Astrocyte of the cerebellum (primary cell): ENCODE results near the gene PDLIM7.

Source experiments
- DNase-seq: peaks from one replicate; pipeline ENCODE4 v3.0.0-alpha.2; 2011; ENCODE audit warnings: low read depth
- H3K4me3 ChIP-seq: 2 replicates; pipeline ENCODE4 v1.5.1; 2011; ENCODE audit warnings: mild to moderate bottlenecking, low read depth, low read length, moderate library complexity
- CTCF ChIP-seq: IDR thresholded peaks from 2 replicates; pipeline ENCODE4 v1.5.1; 2012; ENCODE audit warnings: low read length, low read depth, moderate library complexity, mild to moderate bottlenecking; ENCODE audit errors: missing control alignments
- in situ Hi-C: cut with HindIII; loops from 2 replicates; pipeline ENCODE4 v1.10.0; 2017; ENCODE audit warnings: low sequenced_read_pairs

Gene PDLIM7

DNA sequence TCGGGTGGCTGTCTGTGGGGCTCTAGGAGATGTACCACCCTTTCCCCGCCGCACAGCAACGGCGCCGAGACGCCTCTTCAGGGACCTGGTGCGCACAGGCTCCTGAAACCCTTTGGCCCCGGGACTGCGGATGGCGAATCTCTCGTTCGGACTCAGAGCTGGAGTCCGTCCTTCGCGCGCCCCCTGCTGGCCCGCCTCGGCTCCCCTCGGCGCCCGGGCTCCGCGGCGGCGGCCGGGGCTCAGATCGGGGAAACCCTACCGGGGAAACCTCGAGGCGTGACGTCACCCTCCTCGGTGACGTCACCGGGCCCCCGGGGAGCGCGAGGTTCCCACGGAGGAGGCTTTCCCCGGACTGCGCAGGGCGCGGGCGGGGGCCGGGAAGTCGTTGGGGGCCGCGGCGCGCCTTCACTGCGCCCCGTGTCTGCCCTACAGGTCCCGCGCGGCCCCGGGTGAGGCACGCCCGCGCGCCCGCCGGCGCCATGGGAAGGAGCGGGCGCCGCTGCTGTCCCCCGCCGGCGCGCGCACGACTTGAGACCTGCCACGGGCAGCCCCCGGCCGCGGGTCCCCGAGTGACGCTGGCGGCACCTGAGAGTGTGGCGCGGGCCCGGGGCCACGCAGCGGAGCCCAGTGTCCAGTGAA lies 42.9 kb downstream of the PDLIM7 start:
- peak; percentile 84 for TF ChIP-seq CTCF
- in situ Hi-C loops: no loop called here
- H3K4me3 ChIP-seq: peak overlapping the region; percentile 34
- DNase-seq: peak; percentile 55

DNA sequence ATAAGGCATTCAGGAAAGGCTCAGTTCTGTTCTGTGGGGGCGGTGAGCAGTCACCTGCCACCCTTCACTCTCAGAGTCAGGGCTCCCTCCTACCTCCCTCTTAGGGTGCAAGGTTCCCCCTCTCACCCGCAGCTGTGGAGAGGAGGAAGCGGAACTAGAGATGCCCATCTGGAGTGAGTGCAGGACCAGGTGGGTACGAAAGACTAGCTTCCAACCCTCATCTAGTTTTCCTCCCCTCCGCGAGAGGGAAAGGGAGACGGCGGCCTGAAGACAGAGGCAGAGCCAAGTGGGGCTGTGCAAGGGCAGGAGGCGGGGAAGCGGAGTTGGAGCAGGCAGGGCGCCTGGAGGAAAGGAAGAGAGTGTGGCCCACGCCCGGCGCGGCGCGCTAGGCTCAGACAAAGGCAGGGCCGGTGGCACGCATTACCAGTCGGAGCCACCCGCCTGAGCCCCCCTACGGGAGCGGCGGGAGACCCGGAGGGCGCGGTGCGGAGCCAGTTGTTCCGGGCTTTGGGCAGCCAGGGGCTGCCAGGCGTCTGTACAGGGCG lies 43.5 kb downstream of the PDLIM7 start:
- peak overlapping the region; percentile 34 for H3K4me3 ChIP-seq
- in situ Hi-C loops: no loop called here
- TF ChIP-seq CTCF: no peak
- DNase-seq: no peak

DNA sequence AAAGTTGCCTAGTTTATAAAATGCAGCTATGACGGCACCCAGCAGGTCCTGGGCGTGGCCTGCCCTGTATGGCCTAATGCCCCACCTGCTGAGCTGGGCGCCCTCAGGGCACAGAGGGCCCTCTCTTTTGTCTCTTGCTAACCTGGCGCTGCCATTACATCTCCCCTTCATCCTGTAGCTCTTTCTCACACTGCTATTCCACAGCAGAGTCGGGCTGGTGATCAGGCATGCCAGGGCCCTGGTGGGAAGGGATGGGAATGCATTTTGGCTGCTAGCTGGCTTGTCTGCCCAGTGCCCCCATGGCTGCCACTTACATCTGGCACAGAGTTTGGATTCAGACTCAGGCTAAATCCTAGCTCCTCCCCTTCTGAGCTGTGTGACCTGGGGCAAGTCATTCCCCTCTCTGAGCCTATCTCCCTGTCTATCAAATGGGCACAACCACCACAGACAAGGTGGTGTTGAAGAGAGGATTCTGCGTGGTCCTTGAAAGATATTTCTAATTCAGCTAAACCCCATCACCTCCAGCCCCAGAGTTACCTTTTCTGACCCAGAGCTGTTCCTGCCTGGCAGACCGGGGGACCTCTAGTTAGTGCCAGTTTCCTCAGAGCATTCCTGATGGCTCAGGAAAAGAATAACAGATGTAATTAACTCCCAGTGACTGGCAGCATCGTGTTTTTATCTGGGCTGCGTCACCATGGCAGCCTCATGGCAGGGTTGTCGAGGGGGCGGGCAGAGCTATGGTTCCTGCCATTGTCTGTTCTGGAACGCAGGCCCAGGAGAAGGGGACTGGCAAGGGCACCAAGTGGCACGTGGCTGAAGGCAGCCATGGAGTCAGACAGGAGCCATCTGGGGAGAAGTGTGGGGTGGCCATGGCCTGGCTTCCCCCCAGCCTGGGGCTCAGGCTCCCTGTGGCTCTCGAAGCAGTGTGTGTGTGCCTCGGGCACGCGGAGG lies 44.4 kb downstream of the PDLIM7 start:
- TF ChIP-seq CTCF: no peak
- no peak overlapping the region for H3K4me3 ChIP-seq
- DNase-seq: no peak
- in situ Hi-C loops: no loop called here

DNA sequence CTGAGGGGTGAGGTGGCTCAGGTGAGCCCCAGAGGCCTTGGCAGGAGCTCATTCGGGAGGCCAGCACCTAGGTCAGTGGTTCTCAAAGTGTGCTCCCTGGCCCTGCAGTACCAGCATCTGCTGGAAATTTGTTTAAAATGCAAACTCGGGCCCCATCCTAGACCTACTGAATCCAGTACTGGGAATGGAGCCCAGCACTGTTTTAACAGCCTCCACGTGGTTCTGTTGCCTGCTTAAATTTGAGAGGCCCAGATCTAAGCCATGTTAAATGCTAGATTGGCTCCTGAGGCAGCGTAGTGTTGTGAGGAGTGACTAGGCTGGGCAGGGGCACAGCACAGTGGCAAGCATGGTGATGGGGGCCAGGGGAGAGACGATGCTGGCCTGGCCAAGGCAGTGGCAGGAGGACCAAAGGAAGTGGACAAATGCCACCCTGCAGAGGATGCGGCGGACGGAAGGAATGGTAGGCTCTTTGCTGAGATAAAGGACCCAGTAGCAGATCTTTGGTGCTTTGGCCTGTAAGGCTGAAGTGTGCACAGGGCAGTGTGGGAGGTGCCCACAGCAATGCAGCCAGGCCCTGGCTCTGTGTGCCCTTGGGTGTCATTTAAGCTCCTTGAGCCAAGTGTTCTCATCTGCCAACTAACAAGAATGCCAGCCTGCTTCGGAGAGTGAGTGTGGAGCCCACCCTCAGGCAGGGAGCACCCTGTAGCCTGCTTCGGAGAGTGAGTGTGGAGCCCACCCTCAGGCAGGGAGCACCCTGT lies 46.6 kb downstream of the PDLIM7 start:
- in situ Hi-C loops: no loop called here
- H3K4me3 ChIP-seq: no peak overlapping the region
- no peak for DNase-seq
- no peak for TF ChIP-seq CTCF

DNA sequence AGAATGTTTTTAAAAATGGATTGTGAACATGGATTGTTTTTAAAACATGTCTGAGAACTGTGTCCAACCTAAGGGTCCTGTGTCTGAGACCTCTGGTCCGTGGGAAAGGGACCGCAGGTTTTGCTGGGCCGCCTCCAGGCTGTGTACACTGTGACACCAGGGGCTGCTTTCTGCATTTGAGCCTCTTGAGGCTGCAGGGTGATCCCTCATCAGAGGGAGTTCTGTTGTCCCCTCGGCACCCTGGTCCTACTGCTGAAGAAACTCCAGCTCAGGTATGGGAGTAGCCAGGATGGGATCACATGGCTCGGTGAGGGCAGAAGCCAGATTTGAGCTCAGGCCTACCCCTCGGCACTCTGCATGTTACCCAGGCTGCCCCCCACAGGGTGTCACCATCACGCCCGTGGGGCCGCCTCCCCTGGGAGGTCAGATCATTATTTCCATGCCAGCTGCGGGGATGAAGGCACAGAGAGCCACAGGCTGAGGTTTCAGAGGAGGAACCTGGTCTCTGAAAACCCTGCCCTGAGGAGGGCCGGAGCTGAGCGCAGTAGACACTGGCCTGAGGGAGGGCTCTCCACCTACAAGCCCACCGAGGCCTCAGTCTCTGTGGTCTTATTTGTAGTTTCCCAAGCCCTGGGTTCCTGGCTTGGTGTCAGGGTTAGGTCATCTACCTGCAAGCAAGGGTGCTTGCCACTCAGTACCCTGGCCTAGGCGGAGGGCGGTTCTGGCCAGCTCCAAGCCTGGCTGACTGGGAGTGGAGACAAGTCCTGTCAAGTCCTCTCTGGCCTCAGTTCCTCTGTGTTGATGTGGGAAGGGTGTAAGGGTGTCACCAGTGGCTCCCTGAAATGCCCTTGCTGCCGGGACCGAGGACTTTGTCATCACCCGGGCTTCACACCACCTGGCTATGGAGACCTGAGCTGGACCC lies 48.0 kb downstream of the PDLIM7 start:
- in situ Hi-C loops: loop anchor here (5.0 kb wide), 1 partner anchor 127 kb away; no protein-coding TSS in a partner anchor
- TF ChIP-seq CTCF: no peak
- no peak for DNase-seq
- no peak overlapping the region for H3K4me3 ChIP-seq
